Iris pigment epithelial cell (primary cell): ENCODE results near the gene CARMIL1.
A peak's percentile ranks its signal among the peaks of the same experiment; 100 is the strongest.

Experiments used
- DNase-seq: peaks from one replicate; pipeline ENCODE4 v3.0.0-alpha.2; 2011; ENCODE audit warnings: low read depth

The CARMIL1 gene

DNA sequence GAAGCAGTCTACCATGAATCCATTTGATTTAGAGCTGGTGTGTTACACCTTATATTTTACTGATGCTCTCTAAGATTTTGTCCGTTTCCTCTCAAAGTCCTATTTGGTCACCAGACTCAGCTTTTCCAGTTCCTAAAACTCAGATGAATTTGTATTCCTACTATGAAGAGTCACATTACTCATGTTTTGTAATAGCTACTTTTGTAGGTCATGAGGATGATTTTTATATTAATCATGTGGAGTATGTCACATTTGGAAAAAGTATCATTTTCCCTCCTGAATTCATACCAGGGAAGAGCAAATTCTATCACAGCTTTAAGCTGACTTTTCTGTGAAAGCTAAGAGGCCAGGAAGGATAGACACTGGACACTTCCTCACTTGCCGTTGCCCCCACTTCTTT lies 232.2 kb downstream of the CARMIL1 start:
- DNase-seq, result no peak

DNA sequence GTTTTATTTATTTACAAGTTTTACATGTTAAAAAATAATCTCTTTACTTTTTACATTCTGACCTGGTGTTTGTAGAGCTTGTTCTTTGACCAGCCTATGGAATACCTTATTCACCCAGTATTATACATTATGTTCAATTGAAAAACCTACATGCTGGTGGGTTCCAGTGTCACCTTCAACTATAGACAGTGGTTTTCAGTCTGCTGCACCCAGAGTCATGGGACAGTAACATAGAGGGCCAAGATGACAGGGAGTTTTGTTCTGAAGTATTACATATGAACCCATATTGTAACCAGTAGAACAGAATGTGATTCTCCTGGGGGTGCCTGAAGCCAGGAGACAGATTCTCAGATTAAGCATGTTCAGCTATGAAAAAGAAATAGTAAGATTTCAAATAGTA lies 233.4 kb downstream of the CARMIL1 start:
- no peak for DNase-seq

- no peak for DNase-seq
Observed at GRCh38 chr6:25519856-25520255, 240.7 kb downstream of the CARMIL1 start.

GRCh38 chr6:25524542-25524941 lies 245.4 kb downstream of the CARMIL1 start:
- no peak for DNase-seq

DNA sequence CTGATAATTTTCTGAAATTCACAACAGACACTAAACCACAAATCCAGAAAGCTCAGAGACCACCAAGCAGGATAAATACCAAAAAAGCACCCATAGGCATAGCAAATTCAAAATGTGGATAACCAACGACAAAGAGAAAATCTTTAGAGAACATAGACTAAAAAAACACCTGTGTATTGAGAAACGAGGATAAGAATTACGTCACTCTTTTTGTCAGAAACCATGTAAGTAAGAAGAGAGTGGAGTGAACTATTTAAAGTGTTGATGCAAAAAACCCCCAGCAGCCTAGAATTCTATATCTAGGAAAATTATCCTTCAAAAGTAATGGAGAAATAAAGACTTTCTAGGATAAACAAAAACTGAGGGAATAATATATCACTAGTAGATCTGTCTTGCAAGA lies 245.9 kb downstream of the CARMIL1 start:
- no peak for DNase-seq

DNA sequence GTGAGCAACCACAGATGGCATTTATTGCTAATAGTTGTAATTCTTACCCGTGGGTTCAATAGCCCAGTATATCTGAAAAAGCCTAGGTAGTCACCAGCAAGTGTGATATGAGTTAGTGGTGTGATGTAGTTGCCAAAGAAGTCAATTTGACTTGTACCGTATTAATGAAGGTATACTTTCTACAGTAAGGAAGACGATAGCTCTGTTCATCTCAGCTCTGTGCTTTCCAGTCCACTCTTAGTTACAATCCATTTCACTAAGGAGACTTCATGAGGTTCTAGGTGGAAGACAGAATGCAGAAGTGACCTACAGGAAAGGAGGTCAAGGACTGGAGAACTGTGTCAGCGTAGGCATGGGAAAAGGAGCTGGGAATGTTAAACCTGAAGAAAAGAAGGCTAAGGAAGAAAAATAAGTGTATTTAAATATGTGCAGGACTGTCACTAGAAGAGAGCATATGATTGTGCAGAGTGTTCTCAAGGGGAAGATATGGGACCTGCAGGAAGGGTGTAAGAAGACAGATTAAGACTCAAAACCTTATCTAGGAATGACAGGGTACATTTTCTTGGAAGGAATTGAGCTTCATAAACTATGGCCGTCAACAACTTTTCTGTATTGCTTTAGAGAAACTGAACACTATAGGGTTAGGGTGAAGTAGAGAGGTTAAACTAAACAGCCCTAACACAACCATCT lies 255.9 kb downstream of the CARMIL1 start:
- DNase-seq, result no peak

DNA sequence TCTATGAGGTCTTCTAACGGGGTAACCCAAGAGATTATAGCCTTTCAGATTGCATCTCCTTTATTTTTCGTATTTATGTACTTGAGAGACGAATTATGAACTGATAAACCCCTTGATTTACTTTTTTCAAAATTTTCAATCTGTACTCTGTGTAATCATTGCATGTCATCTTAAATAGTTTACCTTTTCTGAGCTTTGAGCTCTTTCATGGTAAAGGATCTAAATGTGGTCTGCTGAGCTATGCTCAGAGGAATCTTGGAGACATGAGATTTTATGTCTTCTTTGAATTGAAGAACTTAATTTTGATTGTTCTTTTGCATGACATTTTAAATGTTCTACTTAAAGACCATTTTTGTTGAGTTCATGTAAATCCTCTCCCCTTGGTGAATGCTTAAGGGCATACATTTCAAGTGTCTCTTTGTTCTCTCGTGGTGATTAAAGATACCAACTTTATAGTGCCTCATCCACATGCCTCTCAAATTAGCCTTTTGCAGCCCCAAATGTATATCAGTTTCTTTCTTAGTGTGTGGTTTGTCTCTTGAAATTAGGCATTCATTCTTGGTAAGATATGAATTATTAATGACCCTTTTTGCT lies 256.6 kb downstream of the CARMIL1 start:
- no peak for DNase-seq

DNA sequence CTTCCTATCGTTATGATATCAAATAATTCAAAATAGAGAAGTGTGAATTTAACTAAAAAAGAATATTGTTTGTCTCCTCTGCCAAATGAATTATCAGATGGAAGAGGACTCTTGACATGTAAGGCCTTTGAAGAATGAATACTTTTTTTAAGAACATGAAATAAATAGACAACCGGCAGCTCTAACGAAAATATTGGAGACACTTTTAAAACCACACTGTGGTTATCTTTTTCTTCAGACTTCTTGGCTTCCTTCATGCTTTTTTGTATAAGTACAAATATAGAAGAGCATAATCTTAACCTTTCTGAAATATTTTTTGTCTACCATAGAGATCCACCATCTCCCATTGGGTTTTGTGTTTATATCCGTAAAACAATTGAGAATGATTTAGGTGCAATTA lies 257.6 kb downstream of the CARMIL1 start:
- no peak for DNase-seq

DNA sequence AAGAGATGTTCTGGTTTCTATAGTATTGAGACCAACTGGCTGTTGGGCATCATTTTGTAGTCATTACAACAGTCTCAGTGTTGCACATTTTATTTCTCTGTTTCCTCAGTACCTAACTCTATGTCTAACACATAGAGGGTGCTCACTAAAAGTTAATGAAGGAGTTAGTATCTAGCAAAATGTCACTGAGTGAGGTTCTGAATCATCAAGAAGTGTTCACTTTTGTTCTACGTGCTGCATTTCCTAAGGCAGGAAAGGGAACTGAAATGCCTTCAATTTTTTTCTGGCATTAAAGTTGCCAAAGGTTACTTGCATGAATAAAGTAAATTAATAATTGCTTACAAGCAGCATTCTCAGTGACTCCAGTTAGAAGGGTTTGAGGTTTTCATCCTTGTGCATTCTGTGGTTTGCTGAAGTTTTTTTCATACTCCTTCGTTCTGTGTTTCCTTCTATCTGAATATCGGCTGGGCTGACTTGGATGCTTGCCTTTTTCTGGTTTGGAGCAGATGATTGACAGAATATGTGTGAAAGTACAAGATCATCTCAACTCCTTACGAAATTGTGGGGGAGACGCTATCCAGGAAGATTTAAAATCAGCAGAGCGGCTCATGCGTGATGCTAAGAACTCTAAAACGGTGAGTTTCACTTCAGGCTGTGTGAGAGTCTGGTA lies 258.3 kb downstream of the CARMIL1 start:
- peak; percentile 3 for DNase-seq

- DNase-seq, result no peak
Observed at GRCh38 chr6:25541228-25541627, 262.1 kb downstream of the CARMIL1 start.

DNA sequence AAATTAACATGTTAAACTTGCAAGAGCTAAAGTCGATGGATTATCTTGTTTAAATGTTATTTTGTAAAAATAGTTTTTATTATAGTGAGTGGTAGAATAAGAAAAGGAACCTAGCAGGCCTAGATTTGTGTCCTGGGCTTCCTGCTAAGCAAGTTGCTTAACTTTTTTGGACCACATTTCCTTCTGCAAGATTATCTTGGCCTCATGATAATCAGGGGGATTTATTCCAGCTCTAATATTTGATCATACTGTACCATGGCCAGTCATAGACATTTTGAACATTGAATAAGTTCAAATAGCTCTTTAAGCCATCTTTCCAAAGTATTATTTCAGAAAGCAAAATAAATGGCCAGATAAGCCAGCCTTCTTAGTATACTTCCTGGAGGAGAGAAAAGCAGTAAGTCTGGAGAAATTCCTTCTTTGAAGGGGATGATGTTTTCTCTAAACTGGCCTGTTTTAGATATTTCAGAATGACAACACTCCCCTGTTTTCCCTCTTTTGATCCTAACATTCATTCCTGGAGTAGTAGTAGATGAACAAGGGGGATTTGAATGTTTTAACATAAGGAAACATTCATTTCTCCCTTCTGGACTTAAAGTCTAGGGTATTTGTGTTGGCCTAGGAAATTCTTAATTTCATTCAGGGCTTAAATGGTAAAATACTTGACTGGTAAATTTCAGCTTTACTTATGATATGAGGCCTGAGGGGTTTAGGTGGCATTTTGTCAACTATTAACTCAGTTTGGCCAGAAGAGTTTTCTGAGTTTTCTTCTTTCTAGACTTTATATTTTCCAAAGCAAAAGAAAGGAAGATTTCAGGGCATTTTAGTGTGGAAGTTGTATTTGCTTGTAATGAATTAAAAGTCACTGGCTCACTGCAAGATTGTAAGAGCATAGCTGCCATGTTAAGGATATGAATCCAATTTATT lies 264.1 kb downstream of the CARMIL1 start:
- no peak for DNase-seq

- DNase-seq, result no peak
Observed at GRCh38 chr6:25544833-25545232, 265.7 kb downstream of the CARMIL1 start.

GRCh38 chr6:25547797-25548196 lies 268.6 kb downstream of the CARMIL1 start:
- no peak for DNase-seq

- no peak for DNase-seq
Observed at GRCh38 chr6:25548451-25548850, 269.3 kb downstream of the CARMIL1 start.

DNA sequence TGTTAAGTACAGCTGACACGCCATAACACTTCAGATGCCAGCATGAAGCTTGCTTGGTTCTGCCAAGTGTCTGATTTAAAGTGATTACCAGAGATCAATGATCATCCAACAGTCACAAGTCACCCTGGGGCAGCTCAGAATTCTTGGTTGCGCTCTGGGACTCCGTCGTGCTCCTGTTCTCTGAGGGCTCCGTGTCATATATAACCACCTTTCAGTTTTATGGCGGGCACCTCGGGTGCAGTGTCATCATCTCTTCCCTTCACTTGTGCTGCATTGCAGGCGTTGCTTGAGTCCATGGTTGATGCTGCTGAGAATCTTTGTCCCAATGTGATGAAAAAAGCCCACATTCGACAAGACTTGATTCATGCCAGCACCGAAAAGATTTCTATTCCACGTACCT lies 271.5 kb downstream of the CARMIL1 start:
- DNase-seq, result no peak

DNA sequence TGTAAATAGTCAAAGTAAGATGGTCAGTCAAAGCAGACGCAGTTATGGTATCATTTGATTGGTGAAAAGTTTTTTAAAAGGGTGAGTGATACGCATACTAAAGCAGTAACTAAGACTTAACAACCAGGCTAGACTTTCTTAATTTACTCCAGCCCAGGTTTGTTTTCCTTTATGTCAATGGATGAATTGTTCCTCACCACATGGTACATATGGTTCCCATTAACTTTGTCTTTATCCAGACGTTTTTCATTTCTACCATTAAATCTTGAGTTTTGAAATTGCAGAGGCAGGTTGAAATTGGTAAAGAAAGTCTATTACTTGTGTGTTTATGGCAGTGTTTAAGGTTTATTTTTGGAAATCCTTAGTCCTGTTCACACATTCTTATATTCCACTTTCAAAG lies 274.3 kb downstream of the CARMIL1 start:
- no peak for DNase-seq

- no peak for DNase-seq
Observed at GRCh38 chr6:25555188-25555587, 276.0 kb downstream of the CARMIL1 start.

GRCh38 chr6:25556516-25556915 lies 277.3 kb downstream of the CARMIL1 start:
- DNase-seq, result peak; percentile 66

- DNase-seq, result no peak
Observed at GRCh38 chr6:25558155-25558817, 279.1 kb downstream of the CARMIL1 start.

DNA sequence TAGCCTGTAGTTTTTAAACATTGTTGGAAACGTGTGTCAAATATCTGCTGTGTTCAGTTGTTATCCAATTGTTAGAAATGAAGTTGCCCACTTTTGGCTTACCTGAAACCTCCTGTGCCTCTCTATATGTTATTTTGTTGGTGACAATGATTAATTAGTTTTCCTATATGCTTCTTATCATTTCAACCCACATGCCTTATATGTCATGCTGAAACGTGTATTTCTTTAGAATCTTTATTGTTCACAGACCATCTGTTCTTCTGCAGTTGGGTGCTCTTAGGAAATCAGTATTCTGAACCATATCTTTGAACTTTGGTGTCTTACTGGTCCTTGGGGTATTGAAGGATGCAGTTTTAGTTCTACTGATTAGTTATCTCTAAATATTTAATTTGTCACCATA lies 281.7 kb downstream of the CARMIL1 start:
- DNase-seq, result no peak

- no peak for DNase-seq
Observed at GRCh38 chr6:25564943-25565342, 285.8 kb downstream of the CARMIL1 start.

DNA sequence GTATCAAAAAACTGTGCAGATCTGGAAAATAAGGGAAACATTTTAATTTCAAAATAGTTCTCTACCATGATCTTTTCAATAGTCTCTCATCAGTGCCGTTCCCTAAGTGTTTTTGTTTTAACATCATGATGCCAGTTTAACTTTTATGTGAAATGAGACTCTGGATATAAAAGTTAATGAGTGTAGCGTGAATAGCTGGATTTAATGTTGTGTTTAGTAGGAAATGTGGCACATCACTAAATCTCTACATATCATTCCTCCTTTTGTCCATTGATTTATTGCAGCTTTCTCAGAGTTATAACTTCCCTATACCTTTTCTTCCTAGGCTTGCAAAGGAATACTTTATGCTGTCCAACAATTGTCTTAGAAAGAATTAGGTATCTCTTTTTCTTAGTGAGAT lies 291.4 kb downstream of the CARMIL1 start:
- DNase-seq, result no peak
